Common myeloid progenitor, CD34-positive (primary cell): ENCODE measurements around the gene CHAC1.

Experiments
- CTCF ChIA-PET: fragments of 350-600 bp; sonication (Branson Sonifier 250); formaldehyde crosslinking; loops from one replicate; lab custom pipeline; 2021; ENCODE audit warnings: antibody characterized with exemption; lab: Charles Lee
- POLR2A ChIA-PET: fragments of 350-600 bp; sonication (Branson Sonifier 250); formaldehyde crosslinking; loops from one replicate; lab custom pipeline; 2021; ENCODE audit warnings: antibody characterized with exemption; lab: Charles Lee
- DNase-seq, 3 donors: peaks; one replicate each; pipeline versions ENCODE4 v3.0.0 to v3.0.0-alpha.2; 2013
- H3K27ac ChIP-seq, 2 experiments: 1 replicate in 1 of 2; 2 replicates in 1 of 2; pipeline ENCODE4 v1.7.0; 2013; ENCODE audit warnings: inconsistent platforms in 2 of 2, low read length in 2 of 2, mild to moderate bottlenecking in 2 of 2, low read depth in 1 of 2, moderate library complexity in 1 of 2; ENCODE audit not compliant: severe bottlenecking in 2 of 2, insufficient read depth in 1 of 2, poor library complexity in 1 of 2
- H3K27me3 ChIP-seq, 5 experiments: replicated peaks in 2 of 5; 1 replicate in 3 of 5; 2 replicates in 2 of 5; pipeline versions ENCODE4 v1.6.1 to v1.7.0; 2013; ENCODE audit warnings: low read length in 4 of 5, mild to moderate bottlenecking in 2 of 5, moderate library complexity in 2 of 5, inconsistent platforms in 1 of 5; ENCODE audit not compliant: insufficient read depth in 5 of 5, control insufficient read depth in 4 of 5
- H3K36me3 ChIP-seq, 4 experiments: 1 replicate in 2 of 4; 2 replicates in 2 of 4; pipeline versions ENCODE4 v1.6.1 to v1.7.0; 2013; ENCODE audit warnings: low read length in 3 of 4, control low read depth in 1 of 4, mild to moderate bottlenecking in 1 of 4; ENCODE audit not compliant: control insufficient read depth in 4 of 4, insufficient read depth in 4 of 4
- H3K4me1 ChIP-seq, 4 experiments: 1 replicate in 3 of 4; 2 replicates in 1 of 4; pipeline versions ENCODE4 v1.6.1 to v1.7.1; 2013; ENCODE audit warnings: low read length in 3 of 4, mild to moderate bottlenecking in 3 of 4, control low read depth in 1 of 4, inconsistent platforms in 1 of 4, moderate library complexity in 1 of 4; ENCODE audit not compliant: control insufficient read depth in 4 of 4, insufficient read depth in 4 of 4; ENCODE audit errors: control extremely low read depth in 1 of 4
- H3K4me3 ChIP-seq, 7 experiments: 1 replicate in 4 of 7; 2 replicates in 3 of 7; pipeline versions ENCODE4 v1.5.1 to v1.7.0; 2013; ENCODE audit warnings: mild to moderate bottlenecking in 7 of 7, low read length in 6 of 7, moderate library complexity in 6 of 7, inconsistent platforms in 2 of 7, low read depth in 2 of 7, control low read depth in 1 of 7; ENCODE audit not compliant: insufficient read depth in 4 of 7, control insufficient read depth in 1 of 7; ENCODE audit errors: extremely low read depth in 1 of 7
- H3K9me3 ChIP-seq, 5 experiments: 1 replicate in 4 of 5; 2 replicates in 1 of 5; pipeline versions ENCODE4 v1.6.1 to v1.7.1; 2013; ENCODE audit warnings: low read length in 4 of 5, mild to moderate bottlenecking in 2 of 5, inconsistent platforms in 1 of 5, low read depth in 1 of 5, moderate library complexity in 1 of 5; ENCODE audit not compliant: control insufficient read depth in 4 of 5, insufficient read depth in 2 of 5; ENCODE audit errors: control extremely low read depth in 1 of 5
- WGBS: methylation state at CpG from one replicate; pipeline ENCODE4 v1.1.5; 2013; ENCODE audit not compliant: insufficient coverage; 5-methylcytosine and 5-hydroxymethylcytosine counted together

The CHAC1 gene

GRCh38 chr15:40984406-40984805 lies 31.1 kb downstream of the CHAC1 start:
- no peak overlapping the region for H3K4me3 ChIP-seq
- H3K27me3 ChIP-seq: no peaks in the 10 kb centered on the region
- CTCF ChIA-PET: interaction anchor here (1.2 to 1.3 kb wide), 3 partner anchors 38 to 92 kb away, joined by 3 to 6 read pairs (median 3); no protein-coding TSS in a partner anchor
- POLR2A ChIA-PET: interaction anchor here (0.6 kb wide), 1 partner anchor 35 kb away, joined by 6 read pairs; no protein-coding TSS in a partner anchor
- no peaks in the 10 kb centered on the region for H3K4me1 ChIP-seq
- no peak for DNase-seq
- no peak overlapping the region for H3K27ac ChIP-seq
- H3K9me3 ChIP-seq: no peaks in the 10 kb centered on the region
- WGBS: 100% methylated on average over 3 of the region's 5 CpGs
- H3K36me3 ChIP-seq: peaks cover 37 to 87% (median 75%) of the 10 kb centered on the region in 4 experiments

GRCh38 chr15:40984964-40985363 lies 31.7 kb downstream of the CHAC1 start:
- POLR2A ChIA-PET: interaction anchor here (0.6 kb wide), 1 partner anchor 35 kb away, joined by 6 read pairs; no protein-coding TSS in a partner anchor
- 94% methylated on average over 4 of the region's 4 CpGs for WGBS
- H3K27ac ChIP-seq: no peak overlapping the region
- no peak overlapping the region for H3K4me3 ChIP-seq
- no peaks in the 10 kb centered on the region for H3K9me3 ChIP-seq
- H3K27me3 ChIP-seq: no peaks in the 10 kb centered on the region
- DNase-seq: no peak
- peaks cover 32 to 86% (median 69%) of the 10 kb centered on the region in 4 experiments for H3K36me3 ChIP-seq
- CTCF ChIA-PET: interaction anchor here (1.2 kb wide), 1 partner anchor 93 kb away, joined by 3 read pairs; no protein-coding TSS in a partner anchor
- H3K4me1 ChIP-seq: no peaks in the 10 kb centered on the region

GRCh38 chr15:40985541-40986330 lies 32.5 kb downstream of the CHAC1 start:
- H3K36me3 ChIP-seq: peaks cover 27 to 86% (median 68%) of the 10 kb centered on the region in 4 experiments
- H3K9me3 ChIP-seq: no peaks in the 10 kb centered on the region
- DNase-seq: no peak
- H3K4me1 ChIP-seq: no peaks in the 10 kb centered on the region
- CTCF ChIA-PET: no interaction called here
- no peaks in the 10 kb centered on the region for H3K27me3 ChIP-seq
- no peak overlapping the region for H3K4me3 ChIP-seq
- 90% methylated on average over 2 of the region's 6 CpGs for WGBS
- no peak overlapping the region for H3K27ac ChIP-seq
- POLR2A ChIA-PET: no interaction called here

GRCh38 chr15:40986820-40987219 lies 33.5 kb downstream of the CHAC1 start:
- Histone ChIP-seq H3K4me3 (no peak overlapping the region), H3K9me3 (no peaks in the 10 kb centered on the region), H3K4me1 (no peaks in the 10 kb centered on the region), H3K27ac (no peak overlapping the region), H3K36me3 (peaks cover 31 to 84% (median 65%) of the 10 kb centered on the region in 4 experiments), H3K27me3 (no peaks in the 10 kb centered on the region)
- POLR2A ChIA-PET: no interaction called here
- 100% methylated on average over 1 of the region's 7 CpGs for WGBS
- DNase-seq: no peak
- CTCF ChIA-PET: no interaction called here

- 100% methylated on average over 1 of the region's 4 CpGs for WGBS
- H3K27me3 ChIP-seq: no peaks in the 10 kb centered on the region
- POLR2A ChIA-PET: no interaction called here
- H3K36me3 ChIP-seq: peaks cover 29 to 75% (median 60%) of the 10 kb centered on the region in 4 experiments
- CTCF ChIA-PET: interaction anchor here (1.0 to 1.3 kb wide), 4 partner anchors 12 to 93 kb away, joined by 3 to 4 read pairs (median 3); partner anchors contain the start of gene VPS18
- H3K27ac ChIP-seq: no peak overlapping the region
- no peaks in the 10 kb centered on the region for H3K9me3 ChIP-seq
- DNase-seq: no peak
- no peak overlapping the region for H3K4me3 ChIP-seq
- no peaks in the 10 kb centered on the region for H3K4me1 ChIP-seq
Measured at GRCh38 chr15:40988156-40988555, 34.9 kb downstream of the CHAC1 start.

- Histone ChIP-seq H3K4me1 (no peaks in the 10 kb centered on the region), H3K4me3 (no peak overlapping the region), H3K27me3 (no peaks in the 10 kb centered on the region), H3K36me3 (peaks cover 26 to 69% (median 51%) of the 10 kb centered on the region in 4 experiments), H3K27ac (no peak overlapping the region), H3K9me3 (no peaks in the 10 kb centered on the region)
- POLR2A ChIA-PET: no interaction called here
- DNase-seq: no peak
- CTCF ChIA-PET: interaction anchor here (0.7 to 1.2 kb wide), 2 partner anchors 26 to 194 kb away, joined by 3 read pairs; no protein-coding TSS in a partner anchor
Measured at GRCh38 chr15:40990080-40990479, 36.8 kb downstream of the CHAC1 start.

- Histone ChIP-seq H3K36me3 (peaks cover 27 to 69% (median 48%) of the 10 kb centered on the region in 4 experiments), H3K9me3 (no peaks in the 10 kb centered on the region), H3K27ac (no peak overlapping the region), H3K27me3 (no peaks in the 10 kb centered on the region), H3K4me1 (no peaks in the 10 kb centered on the region), H3K4me3 (no peak overlapping the region)
- ChIA-PET POLR2A (no interaction called here), CTCF (interaction anchor here (0.7 to 1.2 kb wide), 2 partner anchors 25 to 193 kb away, joined by 3 read pairs; no protein-coding TSS in a partner anchor)
- DNase-seq: no peak
- WGBS: no CpG with 5 or more reads among the region's 1 CpG
Measured at GRCh38 chr15:40990789-40991188, 37.5 kb downstream of the CHAC1 start.
